Endometrial microvascular endothelial cells (primary cell): Measurements from ENCODE around the gene POLR1H. TPM values are rescaled to one million over a fixed set of nuclear protein-coding genes. Genes with fewer than 3 reads are reported as not detected.

Experiments
- in situ Hi-C: cut with HindIII; loops from 2 replicates; pipeline ENCODE4 v1.10.0; 2017; ENCODE audit warnings: low sequenced_read_pairs, low pct_unique_long_range_greater_than_20kb; ENCODE audit errors: inconsistent ontology term
- total RNA-seq: library from RNA; depleted of rRNA; stranded (reverse); fragments of >200 nt; gene quantifications from one replicate; pipeline ENCODE4 v1.2.3, GENCODE V29; 2015; ENCODE audit errors: inconsistent ontology term

The POLR1H gene
- total RNA-seq, 1 donor from 2014 or later, result 52.0 TPM

DNA sequence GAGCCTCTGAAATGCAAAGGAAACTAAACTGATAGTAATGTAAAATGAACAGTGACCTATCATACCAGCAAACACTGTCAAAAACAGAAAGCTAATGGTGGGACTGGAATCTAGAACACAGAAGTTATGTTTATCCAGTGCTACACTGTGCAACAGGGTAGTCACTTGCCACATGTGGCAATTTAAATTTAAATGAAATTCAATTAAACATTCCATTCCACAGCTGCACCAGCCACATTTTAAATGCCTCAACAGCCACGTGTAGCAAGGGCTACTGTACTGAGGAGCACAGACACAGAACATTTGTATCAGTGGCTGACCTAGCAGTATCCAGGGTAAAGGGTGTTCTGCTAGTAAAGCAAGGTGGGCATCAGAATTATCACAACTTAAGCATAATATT lies 5.6 kb upstream of the POLR1H start:
- in situ Hi-C loops, result no loop called here

DNA sequence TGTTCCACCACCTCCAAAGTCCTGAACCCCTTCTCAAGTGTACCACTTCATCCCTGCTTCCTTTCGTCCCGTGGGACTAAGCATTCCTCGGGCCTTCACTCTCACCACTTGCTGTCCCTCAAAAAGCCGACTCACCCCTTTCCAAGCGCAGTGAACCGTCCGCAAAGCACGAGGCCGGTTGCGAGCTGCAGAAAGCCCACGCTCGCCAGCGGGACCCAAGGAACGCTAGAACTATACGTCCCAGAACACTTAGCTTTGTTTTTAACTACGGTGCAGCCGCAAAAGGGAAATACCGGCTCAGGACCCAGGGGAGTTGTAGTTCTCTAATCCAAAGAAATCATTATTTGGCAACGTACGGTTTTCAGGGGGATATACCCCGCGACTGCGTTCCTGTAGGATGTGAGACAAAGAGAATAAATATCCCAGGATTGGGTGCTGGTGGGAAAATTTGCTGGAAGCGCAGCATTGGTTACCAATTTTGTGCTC lies 416 bp upstream of the POLR1H start:
- in situ Hi-C loops, result no loop called here

DNA sequence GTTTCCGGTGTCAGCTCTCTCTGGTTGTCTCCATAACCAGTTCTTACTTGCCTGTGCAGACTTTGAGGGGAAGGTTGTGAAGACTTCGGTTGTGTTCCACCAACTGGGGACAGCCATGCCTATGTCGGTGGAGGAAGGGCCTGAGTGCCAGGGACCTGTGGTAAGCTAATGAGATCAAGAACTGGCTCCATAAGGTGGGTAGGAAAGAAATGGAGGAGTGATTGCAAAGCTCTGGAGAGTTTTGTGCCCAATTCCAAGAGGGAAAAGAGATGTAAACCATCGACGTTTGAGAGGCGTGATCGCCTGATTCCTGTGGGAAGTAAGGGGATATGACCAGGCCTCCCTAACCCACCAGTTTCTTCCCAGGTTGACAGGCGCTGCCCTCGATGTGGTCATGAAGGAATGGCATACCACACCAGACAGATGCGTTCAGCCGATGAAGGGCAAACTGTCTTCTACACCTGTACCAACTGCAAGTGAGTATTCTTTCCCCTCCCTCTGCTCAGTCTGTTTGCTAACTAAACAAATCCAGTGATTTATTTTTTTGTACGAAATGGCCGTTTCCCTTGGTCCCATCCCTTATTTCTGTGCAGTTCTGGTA lies 893 bp downstream of the POLR1H start:
- in situ Hi-C loops, result no loop called here

DNA sequence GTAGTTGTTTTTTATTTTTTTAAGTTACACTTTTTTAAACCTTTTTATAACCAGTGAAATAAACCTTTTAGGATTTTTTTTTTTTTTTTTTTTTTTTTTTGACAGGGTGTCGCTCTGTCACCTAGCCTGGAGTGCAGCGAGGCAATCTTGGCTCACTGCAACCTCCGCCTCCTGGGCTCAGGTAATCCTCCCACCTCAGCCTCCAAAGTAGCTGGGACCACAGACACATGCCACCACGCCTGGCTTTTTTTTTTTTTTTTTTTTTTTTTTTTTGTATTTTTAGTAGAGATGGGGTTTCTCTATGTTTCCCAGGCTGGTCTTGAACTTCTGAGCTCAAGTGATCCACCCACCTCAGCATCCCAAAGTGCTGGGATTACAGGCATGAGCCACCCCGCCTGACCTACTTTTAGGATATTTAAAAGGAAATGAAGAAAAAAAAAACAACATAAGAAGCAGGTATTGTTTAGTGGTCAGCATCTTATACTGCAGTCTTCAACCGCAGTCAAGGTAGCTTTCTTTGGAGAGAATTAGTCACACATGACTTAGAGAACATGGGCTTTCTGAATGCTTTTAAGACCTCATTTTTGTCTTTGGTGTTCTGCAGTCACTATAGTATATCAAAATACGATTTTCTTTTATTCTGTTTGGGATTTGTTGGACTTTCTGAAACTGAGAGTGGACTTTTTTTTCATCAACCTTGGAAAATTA lies 1.6 kb downstream of the POLR1H start:
- in situ Hi-C loops, result no loop called here

DNA sequence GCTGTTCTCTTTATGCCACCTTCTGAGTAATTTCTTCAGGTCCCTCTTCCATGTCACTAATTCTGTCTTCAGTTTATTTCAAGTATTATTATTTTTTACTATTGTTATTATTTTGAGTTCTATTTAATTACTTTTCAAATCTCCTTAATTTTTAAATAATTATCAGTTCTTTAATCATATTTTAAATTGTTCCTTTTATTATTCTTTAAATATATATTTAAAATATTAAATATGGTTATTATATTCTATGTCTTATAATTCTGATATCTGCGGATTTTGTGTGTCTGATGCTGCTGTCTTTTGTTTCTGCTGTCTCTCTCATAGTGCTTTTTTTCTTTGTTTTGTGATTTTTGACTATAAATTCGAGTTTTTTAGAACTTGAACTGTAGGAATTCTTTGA lies 2.2 kb downstream of the POLR1H start:
- in situ Hi-C loops, result no loop called here

DNA sequence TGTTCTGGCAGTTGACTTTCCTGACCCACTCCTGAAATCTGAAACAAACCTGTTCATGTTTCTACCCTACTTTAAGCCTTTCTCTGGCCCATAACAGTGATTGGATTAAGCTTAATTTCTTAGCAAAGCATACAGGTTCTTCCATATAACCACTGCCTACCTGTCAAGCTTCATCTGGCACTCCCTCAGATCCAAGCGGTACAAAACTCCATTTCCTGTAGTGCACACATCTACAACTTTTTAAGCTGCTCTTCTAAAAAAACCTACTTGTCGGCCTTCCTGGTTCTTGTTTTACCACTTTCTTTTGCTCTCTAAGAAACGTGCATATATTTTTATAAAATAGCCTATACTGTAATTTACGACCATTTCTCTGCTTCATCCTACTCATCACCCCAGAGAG lies 5.0 kb downstream of the POLR1H start:
- in situ Hi-C loops, result no loop called here

DNA sequence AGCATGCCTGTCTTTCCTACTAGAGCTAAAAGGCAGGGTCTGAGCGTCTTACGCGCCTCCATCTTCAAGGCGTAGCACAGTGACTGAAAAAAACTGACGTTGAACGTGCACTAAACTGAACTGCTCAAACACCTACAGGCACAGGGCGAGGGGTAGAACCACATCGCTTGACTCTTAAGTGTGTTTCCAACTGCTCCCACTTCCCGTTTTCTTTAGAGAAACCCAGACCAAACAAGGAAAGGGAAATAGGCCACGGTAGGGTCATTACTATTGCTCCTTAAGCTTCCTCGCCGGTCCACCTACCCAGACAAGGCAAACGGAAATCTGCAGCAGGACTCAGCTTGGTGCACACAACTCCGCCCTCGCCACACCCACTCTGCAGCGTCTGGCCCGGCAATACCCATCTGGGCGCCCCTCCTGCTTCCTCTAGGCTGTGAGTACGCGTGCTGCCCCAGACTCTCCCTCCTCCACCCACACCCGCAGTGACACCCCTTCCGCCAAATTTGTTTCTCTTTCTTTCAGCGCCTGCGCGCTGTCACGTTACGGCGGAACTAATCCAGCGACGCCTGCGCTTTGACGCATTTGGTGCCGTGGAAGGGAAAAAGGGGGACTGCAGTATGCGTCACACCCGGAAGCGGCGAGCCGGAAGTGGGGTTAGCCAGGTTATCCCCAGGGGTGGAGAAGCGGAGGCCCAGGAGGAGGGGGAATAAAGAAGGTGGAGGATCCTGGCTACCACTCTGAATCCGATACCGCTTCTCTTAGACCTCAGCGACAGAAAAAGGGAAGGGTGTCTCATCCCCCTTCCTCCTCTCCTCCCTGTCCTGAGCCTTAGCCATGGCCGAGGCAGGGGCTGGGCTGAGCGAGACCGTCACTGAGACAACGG lies 5.8 kb downstream of the POLR1H start, which contains the start of gene PPP1R11:
TSS of gene PPP1R11 (plus strand) at position 622 of the 883 bp plus-strand sequence. CDS start at position 835, 213 bp downstream.
- in situ Hi-C loops, result no loop called here

DNA sequence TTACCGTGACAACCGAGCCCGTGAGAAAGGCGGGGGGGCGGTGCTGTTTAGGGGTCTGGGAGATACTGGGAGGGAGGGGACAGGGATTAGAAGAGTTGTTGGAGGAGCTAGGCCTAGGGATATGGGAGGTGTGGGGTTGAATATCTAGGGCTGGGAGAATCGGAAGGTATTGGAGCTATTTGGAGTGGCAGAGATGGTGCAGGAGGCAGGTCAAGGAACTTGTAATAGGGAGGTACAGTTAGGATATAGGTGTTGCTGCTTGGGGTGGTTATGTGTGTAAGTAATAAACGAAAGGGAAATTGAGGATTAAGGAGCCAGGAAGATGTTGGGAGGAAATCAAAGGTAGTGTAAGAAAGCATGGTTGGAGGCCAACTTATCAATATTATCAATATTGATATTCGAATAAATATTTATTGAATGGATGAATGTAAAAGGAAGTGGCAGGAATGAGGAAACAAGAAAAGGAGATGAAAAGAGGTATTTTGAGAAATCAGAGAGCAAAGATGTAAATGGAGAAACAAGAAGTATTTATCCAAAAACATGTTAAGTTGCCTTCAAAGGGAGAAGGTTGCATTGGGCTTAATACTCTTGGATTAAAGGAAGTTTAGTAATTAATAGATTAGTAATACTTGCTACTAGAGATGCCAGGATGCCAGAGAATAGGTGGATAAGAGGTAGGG lies 6.5 kb downstream of the POLR1H start:
- in situ Hi-C loops, result no loop called here

DNA sequence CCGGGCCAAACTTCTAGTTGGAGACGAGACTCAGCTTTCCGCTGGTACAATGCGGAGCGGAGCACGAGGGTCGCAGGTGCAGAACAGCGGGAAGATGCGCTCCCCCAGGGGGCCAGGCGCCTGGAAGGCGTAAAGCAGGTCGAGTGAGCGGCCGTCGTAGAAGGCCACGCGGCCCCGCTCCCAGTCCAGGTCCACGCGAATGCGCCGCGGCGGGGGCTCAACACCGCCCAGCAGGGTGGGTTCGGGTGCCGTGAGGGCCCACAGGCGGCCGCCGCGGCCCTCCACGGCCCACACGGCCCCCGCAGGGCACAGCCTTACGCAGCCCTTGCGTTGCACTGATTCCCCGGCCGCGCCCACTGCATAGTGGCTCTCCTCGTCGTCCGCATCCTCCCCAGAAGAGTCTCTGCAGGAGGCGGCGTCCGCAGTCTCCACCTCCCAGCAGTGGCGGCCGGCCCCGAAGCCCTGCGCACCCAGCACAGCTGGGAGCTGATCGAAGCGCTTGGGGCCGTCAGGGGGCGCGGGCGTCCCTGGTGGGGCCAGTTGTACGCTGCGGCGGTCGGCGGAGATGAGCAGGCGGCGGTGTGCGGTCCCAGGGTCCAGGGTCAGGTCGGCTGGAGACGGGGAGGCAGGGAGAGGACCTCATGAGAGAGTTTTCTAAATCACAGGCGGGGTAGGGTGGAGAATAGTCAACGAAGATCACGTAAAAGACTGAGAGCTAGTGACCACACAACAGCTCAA lies 10.2 kb downstream of the POLR1H start:
- in situ Hi-C loops, result no loop called here

DNA sequence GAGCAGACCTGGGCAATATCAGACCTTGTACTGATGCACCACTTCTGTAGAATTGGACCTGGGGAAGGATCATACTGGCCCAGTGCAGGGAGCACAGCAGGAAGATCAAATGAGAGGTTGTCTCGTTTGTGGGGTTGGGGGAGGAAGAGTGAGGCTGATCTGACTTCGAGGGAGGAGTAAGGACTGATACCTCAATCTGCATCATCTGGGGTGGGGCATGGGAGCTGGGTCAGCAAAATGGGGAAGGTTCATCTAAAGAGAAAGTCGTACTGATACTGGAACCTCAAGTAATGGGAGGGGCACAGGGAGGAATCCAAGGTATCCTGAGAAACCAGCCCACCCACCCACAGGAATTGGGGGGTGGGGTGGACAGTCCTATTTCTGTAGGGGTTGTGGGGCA lies 10.8 kb downstream of the POLR1H start:
- in situ Hi-C loops, result no loop called here

DNA sequence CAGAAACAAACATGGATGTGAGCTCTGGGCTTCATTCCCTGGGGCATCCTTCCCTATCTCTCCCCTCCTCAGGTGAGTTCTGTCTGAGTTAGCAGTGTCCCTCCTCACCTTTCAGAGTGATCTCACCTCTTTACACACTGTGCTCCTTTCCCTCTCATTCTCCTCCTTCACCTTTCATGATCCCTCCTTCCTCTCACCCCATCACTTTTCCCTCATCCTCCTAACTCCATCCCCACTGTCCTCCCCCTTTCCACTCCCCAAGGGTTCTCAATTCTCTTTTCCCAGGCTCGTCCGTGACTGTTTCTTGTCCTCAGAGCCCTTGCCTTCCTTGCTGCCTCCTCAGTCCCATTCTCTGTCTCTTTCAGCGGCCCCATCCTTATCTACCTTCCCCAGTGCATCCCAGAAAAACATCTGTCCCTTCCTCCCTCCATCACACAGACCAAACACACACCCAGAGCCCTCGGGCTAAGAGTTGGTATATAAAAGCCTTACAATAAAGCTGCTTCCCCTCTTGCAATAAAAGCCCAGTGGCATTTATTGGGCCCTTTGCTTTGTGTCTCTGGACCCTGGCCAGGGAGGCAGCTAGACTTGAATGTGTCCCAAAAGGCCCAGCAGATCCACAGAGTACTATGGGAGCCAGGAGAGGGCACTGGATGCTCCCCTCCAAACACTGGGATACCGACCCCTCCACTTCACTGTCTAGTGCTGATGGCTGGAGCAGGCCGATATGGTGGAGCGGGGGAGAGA lies 12.6 kb downstream of the POLR1H start:
- in situ Hi-C loops, result no loop called here

DNA sequence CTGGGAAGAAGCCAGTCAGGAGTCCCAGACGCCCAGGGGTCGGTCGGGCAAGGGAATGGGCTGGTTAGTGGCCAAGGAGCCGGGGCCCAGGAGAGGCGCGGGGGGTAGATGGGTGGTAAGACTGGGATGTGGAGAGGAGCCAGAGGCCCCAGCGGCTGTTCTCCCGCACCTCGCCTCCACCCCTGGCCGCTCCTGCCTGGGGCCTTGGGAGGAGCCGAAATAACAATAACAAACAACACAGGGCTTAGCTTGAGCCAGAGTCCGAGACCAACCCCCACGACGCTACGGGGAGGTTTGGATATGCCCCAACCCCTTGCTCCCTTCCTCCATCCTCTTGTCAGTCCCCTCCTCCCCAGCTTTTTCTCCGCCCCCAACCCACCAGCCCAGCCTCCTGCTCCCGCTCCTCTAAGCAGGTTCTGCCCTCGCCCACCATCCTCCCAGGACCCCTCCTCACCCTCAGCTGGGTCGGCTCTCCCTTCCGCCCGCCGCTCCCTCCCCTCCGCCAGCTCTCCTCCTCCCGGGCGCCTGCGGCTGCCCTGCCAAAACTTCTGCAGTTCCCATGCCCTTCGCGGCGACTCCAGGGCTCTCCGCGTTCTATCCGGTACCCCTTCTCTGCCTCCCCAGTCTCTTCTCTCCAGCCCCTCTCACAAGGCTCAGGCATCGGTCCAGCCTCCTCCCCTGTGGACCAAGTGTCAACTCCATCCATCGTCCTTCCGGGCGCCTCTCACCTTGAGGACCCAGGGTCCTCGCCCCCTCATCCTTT lies 13.4 kb downstream of the POLR1H start:
- in situ Hi-C loops, result no loop called here

DNA sequence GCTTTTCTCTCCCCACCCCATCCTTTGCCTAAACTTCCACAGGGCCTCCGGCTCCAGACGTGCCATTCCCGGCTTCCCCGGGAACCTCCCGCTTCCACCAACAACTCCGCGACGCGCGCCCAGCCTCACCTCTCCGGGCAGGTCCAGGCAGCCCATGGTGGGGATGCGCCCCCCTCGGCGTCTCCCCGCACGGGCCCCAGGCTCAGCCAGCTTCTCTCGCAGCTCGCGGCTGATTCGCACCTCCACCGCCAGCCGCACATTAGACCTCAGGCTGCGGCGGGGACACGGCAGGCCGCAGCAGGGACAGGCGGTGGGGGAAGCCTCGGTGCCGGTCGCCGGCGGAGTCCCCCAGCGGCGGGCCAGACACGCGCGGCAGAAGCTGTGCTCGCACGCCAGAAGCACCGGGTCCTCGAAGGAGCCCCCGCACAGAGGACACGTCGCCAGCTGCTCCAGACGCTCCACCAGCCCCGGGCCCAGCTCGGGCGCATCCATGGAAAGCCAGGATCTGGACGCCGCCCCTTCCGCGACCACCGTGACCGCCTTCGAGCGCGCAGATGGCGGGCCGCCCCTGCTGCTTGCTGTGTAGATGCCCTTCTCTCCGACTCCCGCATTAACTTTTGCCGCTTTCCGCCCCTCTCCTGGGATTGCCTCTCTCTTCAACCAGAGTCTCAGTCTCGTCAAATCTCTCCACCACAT lies 14.2 kb downstream of the POLR1H start, which contains the start of gene RNF39:
TSS of gene RNF39 (minus strand) at position 676 of the 696 bp plus-strand sequence. CDS start at position 492, 184 bp downstream.
- in situ Hi-C loops, result no loop called here

DNA sequence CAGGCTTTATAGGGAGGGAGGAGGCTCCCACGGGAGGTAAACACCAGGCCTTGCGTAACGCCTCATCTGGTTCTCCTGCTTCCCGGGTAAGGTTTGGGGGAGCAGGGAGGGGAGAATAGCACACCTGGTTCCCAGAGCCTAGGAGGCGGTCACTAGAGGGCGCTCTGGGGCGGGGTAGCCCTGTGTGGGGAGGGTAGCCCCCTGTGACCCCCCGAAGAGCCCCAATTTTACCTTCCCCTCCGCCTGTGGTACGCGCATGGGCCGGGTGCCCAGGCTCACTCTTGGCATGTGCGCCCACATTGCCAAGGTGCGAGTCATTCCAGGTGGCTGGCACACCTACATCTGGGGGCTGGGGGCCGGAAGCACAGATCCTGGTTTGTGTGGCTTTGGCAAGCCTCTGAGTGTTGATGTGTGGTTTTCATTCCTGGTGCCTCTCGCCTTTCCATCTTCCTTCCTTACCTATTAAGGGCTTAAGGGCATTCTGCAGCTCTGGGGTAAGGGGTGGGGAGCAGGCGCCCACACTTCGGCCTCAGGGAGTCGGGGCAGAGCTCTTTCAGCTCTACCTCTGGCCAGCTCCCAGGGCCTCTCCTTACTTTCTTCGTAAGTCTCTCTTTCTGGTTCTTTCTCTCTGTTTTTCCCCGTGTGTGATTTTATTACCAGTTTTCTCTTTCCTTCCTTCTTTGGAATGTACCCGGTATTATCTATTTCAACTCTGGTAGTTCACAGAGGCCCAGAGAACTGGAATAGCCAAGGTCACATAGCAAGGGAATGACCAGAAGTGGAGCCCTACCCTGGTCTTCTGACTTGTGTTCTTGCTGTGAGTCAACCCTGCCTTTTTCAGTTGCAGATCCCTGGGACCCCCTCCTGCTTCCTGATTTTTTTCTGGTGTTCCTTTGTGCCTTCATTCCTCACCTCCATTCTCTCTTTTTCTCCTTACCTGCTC lies 15.0 kb downstream of the POLR1H start:
- in situ Hi-C loops, result no loop called here

DNA sequence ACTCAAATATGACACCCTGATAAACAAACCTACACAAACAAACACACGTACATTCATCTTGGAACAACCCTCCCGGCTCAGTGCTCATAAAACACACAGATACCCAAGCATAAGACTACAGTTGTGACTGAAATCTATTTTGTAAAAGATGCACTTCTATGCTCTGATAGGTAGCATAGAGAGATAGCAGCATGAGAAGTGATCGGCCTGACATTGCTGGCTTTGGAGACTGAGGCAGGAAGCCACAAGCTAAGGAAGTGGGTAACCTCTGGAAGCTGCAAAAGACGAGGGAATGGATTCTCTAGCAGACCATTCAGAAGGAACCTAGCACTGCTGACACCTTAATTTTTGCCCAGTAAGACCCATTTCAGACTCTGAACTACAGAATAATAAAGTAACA lies 16.2 kb downstream of the POLR1H start:
- in situ Hi-C loops, result no loop called here
